Measurements from ENCODE around the gene SUSD4. TPM values are rescaled to one million over a fixed set of nuclear protein-coding genes. Genes with fewer than 3 reads are reported as not detected.

The SUSD4 gene
- total and polyA plus RNA-seq, 9 of the 15 experiments (the other 6 are each of a cell fraction or from before 2014, with no cell fraction given), result 0.06 to 1.7 (median 0.09) TPM; not detected in 4

DNA sequence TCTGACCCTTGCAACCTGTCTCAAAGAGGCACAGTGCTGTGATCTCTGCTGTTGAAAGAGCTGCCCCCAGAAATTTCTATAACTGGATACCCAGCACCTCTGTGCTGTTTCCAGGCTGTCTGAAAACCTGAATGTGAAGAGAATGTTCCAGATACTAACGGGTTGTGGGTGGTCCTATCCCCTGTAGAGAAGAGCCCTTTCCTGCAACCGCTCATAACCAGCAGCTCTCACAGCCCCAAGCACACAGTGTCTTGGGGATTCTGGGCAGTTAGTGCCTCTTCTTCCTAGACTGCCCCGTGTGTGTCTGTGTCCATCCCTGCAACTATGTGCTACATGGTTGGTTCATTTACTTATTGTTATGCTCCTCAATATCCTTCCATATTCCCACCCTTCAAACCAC, 104.5 kb downstream of the SUSD4 start:
- intact Hi-C loops (cut with micrococcal nuclease), result no loop called here
- no peak overlapping the region for H3K4me2 ChIP-seq (ENCODE audit: insufficient read depth, low read length)
- in situ Hi-C loops (cut with MboI), result no loop called here
- no peaks in the 10 kb centered on the region for H4K20me1 ChIP-seq (replicated peaks; ENCODE audit: control insufficient read depth, insufficient read depth, low read length)
- no peaks in the 10 kb centered on the region for H3K9me3 ChIP-seq (replicated peaks; ENCODE audit: control insufficient read depth, insufficient read depth, low read depth, low read length)
- POLR2A ChIA-PET, result interaction anchor here (1.2 kb wide), 1 partner anchor 14 kb away, joined by 3 read pairs; no protein-coding TSS in a partner anchor
- no peak overlapping the region for H2AFZ ChIP-seq (ENCODE audit: low read depth, low read length)
- TF ChIP-seq ZFX (CRISPR knock-in tag; IDR thresholded peaks at IDR 0.05) (no peak), SAFB (IDR thresholded peaks at IDR 0.05; ENCODE audit: borderline replicate concordance, low read depth, low read length) (no peak), HIVEP1 (CRISPR knock-in tag; IDR thresholded peaks at IDR 0.05) (no peak), CBFB (CRISPR knock-in tag; IDR thresholded peaks at IDR 0.05) (no peak), ZNF778 (CRISPR knock-in tag; IDR thresholded peaks at IDR 0.05) (no peak), TAF9B (IDR thresholded peaks at IDR 0.05; ENCODE audit: partially characterized antibody) (no peak), MCM7 (IDR thresholded peaks at IDR 0.05) (no peak), NR2F6 (CRISPR knock-in tag; IDR thresholded peaks at IDR 0.05) (no peak), BCL6 (CRISPR knock-in tag; IDR thresholded peaks at IDR 0.05) (no peak), PHF21A (IDR thresholded peaks at IDR 0.05; ENCODE audit: borderline replicate concordance, low read depth) (no peak), FOXK1 (CRISPR knock-in tag; IDR thresholded peaks at IDR 0.05; ENCODE audit: borderline replicate concordance) (no peak), POLR2H (tag; IDR thresholded peaks at IDR 0.05; ENCODE audit: low read depth) (no peak)
- TF ChIP-seq, protein P1, sequence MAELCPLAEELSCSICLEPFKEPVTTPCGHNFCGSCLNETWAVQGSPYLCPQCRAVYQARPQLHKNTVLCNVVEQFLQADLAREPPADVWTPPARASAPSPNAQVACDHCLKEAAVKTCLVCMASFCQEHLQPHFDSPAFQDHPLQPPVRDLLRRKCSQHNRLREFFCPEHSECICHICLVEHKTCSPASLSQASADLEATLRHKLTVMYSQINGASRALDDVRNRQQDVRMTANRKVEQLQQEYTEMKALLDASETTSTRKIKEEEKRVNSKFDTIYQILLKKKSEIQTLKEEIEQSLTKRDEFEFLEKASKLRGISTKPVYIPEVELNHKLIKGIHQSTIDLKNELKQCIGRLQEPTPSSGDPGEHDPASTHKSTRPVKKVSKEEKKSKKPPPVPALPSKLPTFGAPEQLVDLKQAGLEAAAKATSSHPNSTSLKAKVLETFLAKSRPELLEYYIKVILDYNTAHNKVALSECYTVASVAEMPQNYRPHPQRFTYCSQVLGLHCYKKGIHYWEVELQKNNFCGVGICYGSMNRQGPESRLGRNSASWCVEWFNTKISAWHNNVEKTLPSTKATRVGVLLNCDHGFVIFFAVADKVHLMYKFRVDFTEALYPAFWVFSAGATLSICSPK (IDR thresholded peaks at IDR 0.05; ENCODE audit: borderline replicate concordance), result no peak
- CTCF ChIA-PET (ENCODE audit: low intra/inter-chr PET ratio), result no interaction called here
- no peak overlapping the region for H3K9ac ChIP-seq (ENCODE audit: insufficient read depth in 1 of 2, low read depth in 2 of 2, low read length in 2 of 2)
- H3K27ac ChIP-seq (ENCODE audit: extremely low read depth, low read depth, low read length), result no peak overlapping the region
- no peak overlapping the region for H3K4me3 ChIP-seq
- no peak for DNase-seq (ENCODE audit: extremely low read depth in 1 of 4, low spot score in 3 of 4)
- no peaks in the 10 kb centered on the region for H3K79me2 ChIP-seq (ENCODE audit: control insufficient read depth, insufficient read depth, low read length)
- no peaks in the 10 kb centered on the region for H3K9me1 ChIP-seq (ENCODE audit: control insufficient read depth, insufficient read depth, low read length)
- ATAC-seq, result no peak
- H3K36me3 ChIP-seq (ENCODE audit: control insufficient read depth, insufficient read depth, low read length), result no peaks in the 10 kb centered on the region
- BruUV-seq (replicated peaks), result no TSS peak
- FAIRE-seq, result no peak
- 29% methylated on average over 3 of the region's 3 CpGs for WGBS (ENCODE audit: insufficient coverage, low coverage, missing lambda C conversion rate)
- H3K27me3 ChIP-seq (ENCODE audit: control insufficient read depth in 2 of 2, insufficient read depth in 2 of 2, low read length in 2 of 2), result peaks cover 0 to 32% of the 10 kb centered on the region in 2 experiments; a peak in 3 of 5 replicates
- peaks cover 0 to under 1% of the 10 kb centered on the region in 2 experiments; a peak in 2 of 5 replicates for H3K4me1 ChIP-seq (replicated peaks in 1 of 2; ENCODE audit: control insufficient read depth in 2 of 2, insufficient read depth in 2 of 2, low read length in 2 of 2)

All from K562 (cell line).